Lower lobe of right lung (tissue), 2 donors: ENCODE data around the gene RTN4. TPM values are rescaled to one million over a fixed set of nuclear protein-coding genes. Genes with fewer than 3 reads are reported as not detected.

Experiments
- ATAC-seq, 2 donors: fragments of 200-7000 bp; cut with Tn5 transposase; one replicate each; pipeline ENCODE4 v1.9.1; 2020 to 2022; ENCODE audit warnings: mild to moderate bottlenecking in 2 of 2, moderate library complexity in 2 of 2
- DNase-seq: peaks from one replicate; pipeline ENCODE4 v3.0.0-alpha.2; 2020
- H3K27ac ChIP-seq: fragments of 200-600 bp; one replicate; pipeline ENCODE4 v1.8.0; 2022
- H3K27me3 ChIP-seq: fragments of 200-600 bp; one replicate; pipeline ENCODE4 v1.8.0; 2022; ENCODE audit warnings: low read depth
- H3K36me3 ChIP-seq: fragments of 200-600 bp; one replicate; pipeline ENCODE4 v1.8.0; 2022; ENCODE audit warnings: mild to moderate bottlenecking
- H3K4me1 ChIP-seq: fragments of 200-600 bp; one replicate; pipeline ENCODE4 v1.8.0; 2022
- H3K4me3 ChIP-seq: fragments of 200-600 bp; one replicate; pipeline ENCODE4 v1.8.0; 2022; ENCODE audit warnings: mild to moderate bottlenecking
- H3K9me3 ChIP-seq: fragments of 200-600 bp; one replicate; pipeline ENCODE4 v1.8.0; 2022
- CTCF ChIP-seq: fragments of 200-600 bp; IDR thresholded peaks from one replicate; pipeline ENCODE4 v1.8.0; 2022; ENCODE audit warnings: antibody characterized with exemption, mild to moderate bottlenecking
- intact Hi-C: fragments of 100-400 bp; cut with DNase I; formaldehyde crosslinking; loops from one replicate; pipeline ENCODE4 v1.11.0; 2022
- total RNA-seq: library from RNA; stranded (reverse); fragmentation: NEBNext Ultra II Directional; extraction: Animal tissue kit (Norgen Biotek cat#: 25700); gene quantifications from one replicate; pipeline ENCODE4 v1.2.1, GENCODE V29; 2021
- donor health status: DM: no; HTN: yes; CAD: no; lungs with severe emphysema.

The RTN4 gene
- total RNA-seq, 1 donor from 2014 or later, result 317 TPM

GRCh38 chr2:54927751-54928615 is 122.3 kb downstream of the RTN4 start:
- no peak overlapping the region for H3K27ac ChIP-seq
- intact Hi-C loops, result no loop called here
- no peaks in the 10 kb centered on the region for H3K4me1 ChIP-seq
- H3K27me3 ChIP-seq, result no peaks in the 10 kb centered on the region
- H3K9me3 ChIP-seq, result no peaks in the 10 kb centered on the region
- TF ChIP-seq CTCF, result no peak
- no peaks in the 10 kb centered on the region for H3K36me3 ChIP-seq
- no peak overlapping the region for H3K4me3 ChIP-seq
- ATAC-seq (no peak), DNase-seq (no peak)

GRCh38 chr2:54927085-54927750 is 123.0 kb downstream of the RTN4 start:
- Histone ChIP-seq H3K9me3 (no peaks in the 10 kb centered on the region), H3K4me3 (no peak overlapping the region), H3K4me1 (no peaks in the 10 kb centered on the region), H3K36me3 (no peaks in the 10 kb centered on the region), H3K27ac (no peak overlapping the region), H3K27me3 (no peaks in the 10 kb centered on the region)
- DNase-seq (no peak), ATAC-seq (no peak)
- no peak for TF ChIP-seq CTCF
- intact Hi-C loops, result no loop called here

- H3K27me3 ChIP-seq, result no peaks in the 10 kb centered on the region
- no peak overlapping the region for H3K27ac ChIP-seq
- no peaks in the 10 kb centered on the region for H3K9me3 ChIP-seq
- intact Hi-C loops, result no loop called here
- no peak overlapping the region for H3K4me3 ChIP-seq
- H3K36me3 ChIP-seq, result no peaks in the 10 kb centered on the region
- no peaks in the 10 kb centered on the region for H3K4me1 ChIP-seq
- no peak for TF ChIP-seq CTCF
- ATAC-seq (no peak), DNase-seq (no peak)
Observed at GRCh38 chr2:54925022-54925421, 125.2 kb downstream of the RTN4 start.

- Histone ChIP-seq H3K27ac (no peak overlapping the region), H3K4me3 (no peak overlapping the region), H3K9me3 (no peaks in the 10 kb centered on the region), H3K27me3 (no peaks in the 10 kb centered on the region), H3K4me1 (no peaks in the 10 kb centered on the region), H3K36me3 (no peaks in the 10 kb centered on the region)
- ATAC-seq (no peak), DNase-seq (no peak)
- TF ChIP-seq CTCF, result no peak
- intact Hi-C loops, result no loop called here
Observed at GRCh38 chr2:54924121-54924520, 126.1 kb downstream of the RTN4 start.

Other genes with a start within 250 kb of the RTN4 start
- gene CLHC1, start 181.8 kb upstream of the RTN4 start, total RNA-seq, result 15.2 TPM
- gene RPS27A, start 182.2 kb upstream of the RTN4 start, total RNA-seq, result 736 TPM
- gene MTIF2, start 218.8 kb upstream of the RTN4 start, total RNA-seq, result 25.9 TPM